Upper lobe of left lung (tissue), 4 donors: ENCODE measurements around the gene TCL1A.

Experiments
- CTCF ChIP-seq, 6 experiments: fragments of 450-650 bp in 4 of 6; fragments of 200-600 bp in 2 of 6; sonication (generic) in 2 of 6; IDR thresholded peaks; one replicate each; pipeline ENCODE4 v1.5.1; 2016 to 2019; ENCODE audit warnings: antibody characterized with exemption in 6 of 6
- POLR2A ChIP-seq, 4 donors: fragments of 450-650 bp; IDR thresholded peaks; one replicate each; pipeline ENCODE4 v1.5.1; 2016 to 2017; ENCODE audit warnings: antibody characterized with exemption in 4 of 4, mild to moderate bottlenecking in 2 of 4

- TF ChIP-seq POLR2A (IDR thresholded peaks at IDR 0.05) (no peak), CTCF (IDR thresholded peaks at IDR 0.05) (no peak)
These were observed 27.0 kb downstream of the TCL1A start for GRCh38 chr14:95686935-95687334.
